NCI-H1930 (cell line): ENCODE data around the gene RAB5A.
"Not testable (repeated sequence)": the region's sequence is repeated elsewhere in the genome, so short reads cannot be mapped to it uniquely, and the experiment has no call there.

Source experiments
- DNase-seq, 2 experiments: peaks; one replicate each; lab custom pipeline; 2025; lab: John Stamatoyannopoulos, UW

RAB5A gene

DNA sequence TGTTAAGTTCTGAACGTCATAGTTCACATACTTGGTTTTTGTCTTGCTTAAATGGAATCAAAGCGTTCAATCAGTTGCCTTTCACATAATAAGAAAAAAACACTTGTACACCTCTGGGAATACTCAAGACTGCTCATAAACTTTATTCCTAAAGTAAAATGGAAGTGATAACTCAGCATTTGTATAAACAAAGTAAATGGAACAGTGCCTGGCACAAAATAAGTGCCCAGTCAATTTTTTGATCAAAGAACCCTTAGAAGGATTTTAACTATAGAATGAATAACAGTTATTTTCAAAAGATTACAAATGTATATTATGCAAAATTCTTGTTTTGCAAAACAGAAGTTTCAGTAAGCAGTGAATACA, 1.3 kb downstream of the RAB5A start:
- DNase-seq = no peak

DNA sequence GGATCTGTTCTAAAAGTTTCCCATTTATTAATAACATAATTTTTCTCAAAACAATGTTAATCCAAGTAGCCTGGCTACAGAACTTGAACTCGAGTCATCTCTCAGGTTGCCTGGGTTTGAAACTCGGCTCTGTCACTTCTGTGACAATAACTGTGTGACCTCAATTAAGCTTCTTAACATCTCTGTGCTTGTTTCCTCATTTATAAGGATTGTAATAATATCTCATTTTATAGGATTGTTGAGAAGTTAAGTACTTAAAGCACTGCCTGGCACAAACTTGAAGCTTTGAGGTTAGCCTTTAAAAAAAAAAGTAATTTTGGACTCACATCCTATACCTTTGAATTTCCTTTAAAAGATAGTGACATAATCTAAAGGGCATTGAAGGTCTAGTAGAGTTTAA, 3.4 kb downstream of the RAB5A start:
- no peak for DNase-seq

DNA sequence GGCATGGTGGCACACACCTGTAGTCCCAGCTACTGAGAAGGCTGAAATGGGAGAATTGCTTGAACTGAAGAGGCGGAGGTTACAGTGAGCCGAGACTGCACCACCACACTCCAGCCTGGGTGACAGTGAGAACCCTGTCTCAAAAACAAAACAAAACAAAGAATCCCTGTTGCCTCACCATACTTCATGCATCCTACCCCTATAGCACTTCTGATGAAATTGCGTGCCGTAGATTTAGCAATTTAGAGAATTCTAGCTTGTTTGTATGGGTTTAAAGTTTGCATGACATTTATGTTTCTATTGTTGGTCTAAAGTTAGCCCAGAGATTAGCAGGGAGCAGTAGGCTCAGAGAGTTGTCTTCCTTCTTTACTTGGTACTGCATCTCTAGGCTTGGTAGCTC, 7.8 kb downstream of the RAB5A start:
- DNase-seq = no peak

DNA sequence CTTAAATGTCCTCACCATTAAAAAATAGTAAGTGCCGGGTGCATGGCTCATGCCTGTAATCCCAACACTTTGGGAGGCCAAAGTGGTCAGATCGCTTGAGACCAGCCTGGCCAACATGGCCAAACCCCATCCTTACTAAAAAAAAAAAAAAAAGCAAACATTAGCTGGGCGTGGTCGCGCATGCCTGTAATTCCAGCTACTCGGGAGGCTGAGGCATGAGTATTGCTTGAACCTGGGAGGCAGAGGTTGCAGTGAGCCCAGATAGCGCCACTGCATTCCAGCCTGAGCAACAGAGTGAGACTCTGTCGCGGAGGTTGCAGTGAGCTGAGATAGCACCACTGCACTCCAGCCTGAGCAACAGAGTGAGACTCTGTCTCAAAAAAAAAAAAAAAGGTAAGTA, 10.5 kb downstream of the RAB5A start:
- DNase-seq = not testable (repeated sequence)

DNA sequence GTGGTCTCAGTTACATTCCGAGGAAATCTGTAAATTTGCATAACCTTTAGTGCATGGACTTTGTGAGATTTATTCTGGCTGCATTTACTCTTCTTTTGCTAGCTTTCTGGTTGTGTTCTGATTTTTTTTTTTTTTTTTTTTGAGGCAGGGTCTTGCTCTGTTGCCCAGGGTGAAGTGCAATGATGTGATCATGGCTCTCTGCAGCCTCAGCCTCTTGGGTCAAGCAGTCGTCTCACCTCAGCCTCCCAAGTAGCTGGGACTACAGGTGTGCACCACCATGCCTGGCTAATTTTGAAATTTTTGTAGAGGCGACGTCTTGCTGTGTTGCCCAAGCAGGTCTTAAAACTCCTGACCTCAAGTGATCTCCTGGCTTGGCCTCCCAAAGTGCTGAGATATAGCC, 12.6 kb downstream of the RAB5A start:
- no peak for DNase-seq

DNA sequence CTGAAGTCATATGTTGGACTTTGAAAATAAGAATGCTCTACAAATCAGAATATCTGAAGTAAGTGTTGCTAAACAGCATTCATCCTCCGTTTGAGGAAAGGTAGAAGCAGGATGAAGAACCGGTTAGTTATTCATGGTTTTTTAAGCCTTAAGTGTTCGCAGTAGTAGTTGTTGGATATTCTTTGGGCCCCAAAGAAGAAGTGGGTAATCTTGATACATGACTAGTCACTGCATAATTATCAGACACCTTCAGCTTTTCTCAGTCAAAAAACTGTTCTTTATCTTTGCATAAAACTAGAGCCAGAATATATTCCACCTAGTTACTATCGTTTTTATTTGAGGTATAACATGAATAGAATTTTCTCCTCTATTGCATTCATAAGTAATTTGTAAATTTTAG, 13.8 kb downstream of the RAB5A start:
- DNase-seq = no peak

DNA sequence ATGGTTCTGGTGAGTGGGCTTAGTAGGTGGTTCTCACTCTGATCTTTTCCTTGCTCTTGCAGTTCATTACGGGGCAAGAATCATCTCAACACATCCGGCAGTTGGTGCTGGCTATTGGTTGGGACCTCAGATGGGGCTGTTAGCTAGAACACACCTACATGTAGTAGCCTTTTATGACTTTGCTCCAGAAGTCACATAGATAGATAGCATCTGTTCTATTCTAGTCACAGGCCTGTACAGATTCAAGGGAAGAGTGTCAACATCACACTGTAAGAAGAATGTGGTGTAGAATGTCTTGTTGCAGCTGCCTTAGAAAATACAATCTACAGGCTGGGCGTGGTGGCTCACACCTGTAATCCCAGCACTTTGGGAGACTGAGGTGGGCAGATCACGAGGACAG, 15.1 kb downstream of the RAB5A start:
- no peak for DNase-seq

DNA sequence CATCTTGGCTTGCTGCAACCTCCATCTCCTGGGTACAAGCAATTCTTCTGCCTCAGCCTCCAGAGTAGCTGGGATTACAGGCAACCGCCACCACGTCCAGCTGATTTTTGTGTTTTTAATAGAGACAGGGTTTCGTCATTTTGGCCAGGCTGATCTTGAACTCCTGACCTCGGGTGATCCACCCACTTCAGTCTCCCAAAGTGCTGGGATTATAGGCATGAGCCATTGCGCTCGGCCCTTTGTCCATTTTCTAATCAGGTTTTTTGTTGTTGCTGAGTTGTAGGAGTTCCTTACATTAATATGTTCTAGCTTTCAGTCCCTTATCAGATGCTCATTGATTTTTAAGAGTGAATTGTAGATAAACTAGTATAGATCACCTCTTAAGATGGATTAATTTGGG, 20.3 kb downstream of the RAB5A start:
- no peak for DNase-seq

DNA sequence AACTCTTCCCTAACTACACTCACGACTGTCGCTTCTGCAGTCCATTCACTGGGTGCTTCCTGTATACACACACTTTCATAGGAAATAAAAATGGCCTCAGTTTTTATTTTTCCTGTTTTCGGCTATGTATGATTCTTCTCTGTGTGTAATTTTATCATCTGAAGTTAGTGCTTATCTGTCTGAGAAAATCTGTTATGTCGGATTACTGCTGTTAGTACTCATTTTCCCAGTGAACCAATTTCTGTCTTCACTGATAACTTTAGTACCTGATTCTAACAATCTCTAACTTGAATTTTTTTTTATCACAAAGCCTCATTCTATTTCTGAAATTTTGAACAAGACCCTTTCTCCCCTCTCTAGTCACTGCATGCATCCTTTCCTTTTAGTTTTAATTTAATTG, 20.9 kb downstream of the RAB5A start:
- no peak for DNase-seq

DNA sequence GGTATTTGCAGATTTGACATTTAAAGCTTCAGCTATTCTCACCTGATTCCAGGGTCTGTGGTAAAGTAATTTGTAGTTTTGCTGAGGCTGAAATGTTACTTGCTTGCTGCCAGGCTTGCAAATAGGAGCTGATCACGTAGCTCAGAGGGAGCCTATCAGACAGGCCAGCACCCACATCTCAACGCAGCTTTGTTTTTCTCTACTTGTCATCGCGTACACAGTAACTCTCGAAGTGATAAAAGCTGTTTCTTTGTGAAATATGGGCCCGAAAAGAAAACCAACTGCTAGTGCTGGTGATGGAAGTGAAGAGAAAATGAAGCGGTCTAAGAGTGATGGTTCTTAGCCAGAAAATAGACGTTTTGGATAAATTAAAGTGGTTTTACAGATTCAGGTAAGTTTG, 23.4 kb downstream of the RAB5A start:
- DNase-seq = no peak

DNA sequence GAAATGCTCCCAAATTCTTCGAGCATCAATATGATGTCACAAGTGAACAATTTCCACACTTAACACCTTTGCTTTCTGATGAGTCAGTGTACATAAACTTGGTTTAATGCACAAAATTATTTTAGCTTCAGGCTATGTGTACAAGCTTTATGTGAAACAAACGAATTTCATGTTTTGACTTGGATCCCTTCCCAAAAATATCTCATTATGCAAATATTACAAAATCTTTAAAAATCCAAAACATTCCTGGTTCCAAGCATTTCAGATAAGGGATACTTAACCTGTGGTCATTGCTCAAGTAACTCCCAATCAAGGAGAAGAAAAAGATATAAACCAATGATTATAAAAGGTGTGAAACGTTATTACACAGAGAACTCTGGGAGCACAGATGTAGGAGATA, 25.2 kb downstream of the RAB5A start:
- no peak for DNase-seq

DNA sequence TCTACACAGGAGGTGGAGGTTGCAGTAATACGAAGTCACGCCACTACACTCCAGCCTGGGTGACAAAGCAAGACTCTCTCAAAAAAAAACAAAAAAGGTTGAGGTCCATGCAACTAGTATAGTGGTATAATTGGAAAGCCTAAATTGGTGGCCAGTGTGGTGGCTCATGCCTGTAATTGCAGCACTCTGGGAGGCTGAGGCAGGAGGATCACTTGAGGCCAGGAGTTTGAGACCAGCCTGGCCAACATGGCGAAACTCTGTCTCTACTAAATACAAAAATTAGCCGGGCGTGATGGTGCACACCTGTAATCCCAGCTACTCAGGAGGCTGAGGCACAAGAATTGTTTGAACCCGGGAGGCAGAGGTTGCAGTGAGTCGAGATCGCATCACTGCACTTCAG, 42.0 kb downstream of the RAB5A start:
- not testable (repeated sequence) for DNase-seq

DNA sequence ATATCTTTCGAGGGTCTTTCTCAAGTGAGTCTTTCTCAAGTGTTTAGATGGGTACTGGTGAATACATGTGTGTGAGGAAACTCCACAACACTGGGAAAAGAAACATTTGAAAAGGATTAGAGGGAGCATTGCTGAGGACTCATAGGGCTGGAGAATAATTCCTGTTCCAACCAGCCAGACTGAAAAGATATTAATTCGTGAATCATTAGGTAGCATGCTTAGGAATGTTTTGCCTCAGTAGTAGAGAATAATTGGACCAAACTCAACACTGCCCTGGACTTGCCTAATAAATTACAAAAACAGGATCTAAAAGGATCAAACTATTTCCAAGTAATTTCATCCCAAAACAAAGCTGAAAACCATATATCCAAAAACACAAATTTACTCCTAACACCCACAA, 47.9 kb downstream of the RAB5A start:
- no peak for DNase-seq

DNA sequence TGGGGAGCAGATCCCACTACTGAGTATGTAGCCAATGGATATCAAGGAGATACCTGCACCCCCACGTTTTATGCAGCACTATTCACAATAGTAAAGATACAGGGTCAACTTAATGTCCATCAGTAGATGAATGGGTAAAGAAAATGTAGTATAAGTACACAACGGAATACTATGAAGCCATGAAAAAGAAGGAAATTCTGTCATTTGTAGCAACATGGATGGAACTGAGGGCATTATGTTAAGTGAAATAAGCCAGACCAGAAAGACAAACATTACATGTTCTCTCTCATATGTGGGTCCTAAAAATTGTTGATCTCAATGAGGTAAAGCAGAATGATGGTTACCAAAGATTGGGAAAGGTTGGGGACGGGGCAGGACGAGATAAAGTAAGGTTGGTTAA, 50.6 kb downstream of the RAB5A start:
- no peak for DNase-seq

DNA sequence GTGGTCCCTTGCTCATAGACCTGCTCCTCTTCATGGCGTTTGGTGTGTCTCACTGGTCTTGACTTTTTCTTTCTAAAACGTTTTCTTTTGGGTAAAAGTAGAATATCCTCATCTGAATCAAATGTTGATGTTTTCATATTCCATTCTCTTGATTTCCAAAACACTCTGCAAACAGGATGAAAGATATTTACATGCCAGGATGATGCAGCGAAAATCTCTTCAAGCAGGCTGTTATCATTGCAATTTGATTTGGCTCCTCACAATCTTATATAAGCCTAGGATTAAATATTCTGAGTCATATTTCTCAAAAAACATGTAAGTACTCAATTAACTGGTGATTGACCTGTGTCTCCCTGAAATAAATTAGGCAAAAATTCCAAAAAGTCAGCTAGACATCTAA, 55.0 kb downstream of the RAB5A start:
- DNase-seq = no peak

DNA sequence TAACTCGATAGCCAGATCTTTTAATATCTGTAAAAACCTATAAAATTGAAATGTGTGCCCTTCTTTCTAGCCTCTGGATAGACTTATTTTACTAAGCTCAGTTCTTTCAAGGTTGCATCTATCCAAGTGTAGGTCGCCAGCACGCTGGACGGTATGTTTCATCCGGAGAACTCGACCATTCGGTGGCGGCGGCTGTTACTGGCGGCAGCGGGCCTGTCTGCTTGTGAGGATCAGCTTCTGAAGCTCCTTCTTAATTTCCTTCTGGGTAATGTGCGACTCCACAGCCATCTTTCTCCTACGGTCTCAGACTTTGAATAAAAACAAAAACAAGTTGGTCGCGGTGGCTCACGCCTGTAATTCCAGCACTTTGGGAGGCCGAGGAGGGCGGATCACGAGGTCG, 61.1 kb downstream of the RAB5A start:
- no peak for DNase-seq

DNA sequence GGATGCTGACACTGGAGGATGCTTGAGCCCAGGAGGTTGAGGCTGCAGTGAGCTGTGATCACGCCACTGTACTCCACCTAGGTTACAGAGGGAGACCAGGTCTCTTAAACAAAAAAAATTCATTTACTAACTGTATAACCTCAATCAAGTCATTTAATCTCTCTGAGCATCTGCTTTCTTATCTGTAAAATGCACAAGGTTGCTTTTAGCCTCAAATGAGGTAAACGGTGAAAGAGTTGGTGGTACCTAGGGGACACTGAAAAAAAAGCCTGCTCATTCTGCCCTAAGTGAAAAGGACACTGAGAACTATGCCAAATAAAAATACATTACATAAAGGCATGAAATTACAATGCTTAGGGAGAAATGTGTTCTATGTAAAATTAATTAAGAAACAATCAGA, 61.7 kb downstream of the RAB5A start:
- DNase-seq = no peak

DNA sequence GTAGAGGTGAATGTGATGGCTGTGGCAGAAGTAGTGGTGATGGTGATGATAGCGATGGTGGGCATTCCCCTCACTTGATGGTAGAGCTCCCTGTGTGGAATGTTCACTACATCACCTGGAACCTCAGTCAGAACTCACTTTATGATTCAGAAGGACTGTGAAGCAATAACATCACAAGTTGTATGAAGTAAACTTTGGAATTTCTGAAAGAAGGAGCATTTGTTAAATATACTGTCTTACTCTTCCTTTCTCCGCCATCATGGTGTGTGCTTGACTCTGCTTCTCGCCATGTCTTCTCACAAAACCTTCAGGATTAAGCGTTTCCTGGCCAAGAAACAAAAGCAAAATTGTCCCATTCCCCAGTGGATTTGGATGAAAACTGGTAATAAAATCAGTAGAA, 65.3 kb downstream of the RAB5A start, which contains the start of gene PP2D1:
TSS of gene PP2D1 (minus strand) at position 101 of the 400 bp plus-strand sequence. CDS start 192 bp downstream, outside the sequence.
- no peak for DNase-seq

DNA sequence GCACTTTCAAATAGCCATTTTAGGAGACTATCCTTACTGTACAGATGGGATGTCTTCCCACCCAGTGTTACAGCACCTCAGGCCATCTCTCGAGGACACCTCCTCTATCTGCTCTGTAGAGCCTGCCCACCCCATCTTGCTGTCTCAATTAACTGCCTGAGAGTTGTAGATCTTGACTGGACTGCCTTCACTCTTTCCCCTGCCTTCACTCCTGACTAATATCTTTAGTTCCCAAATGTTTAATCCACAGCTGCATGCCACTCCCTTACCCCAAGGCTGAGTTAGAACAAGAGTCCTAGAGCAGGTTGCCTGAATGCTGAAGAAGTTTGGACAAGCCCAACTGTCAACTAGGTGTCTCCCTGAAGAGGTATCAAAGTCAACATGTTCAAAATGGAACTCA, 66.5 kb downstream of the RAB5A start:
- no peak for DNase-seq

DNA sequence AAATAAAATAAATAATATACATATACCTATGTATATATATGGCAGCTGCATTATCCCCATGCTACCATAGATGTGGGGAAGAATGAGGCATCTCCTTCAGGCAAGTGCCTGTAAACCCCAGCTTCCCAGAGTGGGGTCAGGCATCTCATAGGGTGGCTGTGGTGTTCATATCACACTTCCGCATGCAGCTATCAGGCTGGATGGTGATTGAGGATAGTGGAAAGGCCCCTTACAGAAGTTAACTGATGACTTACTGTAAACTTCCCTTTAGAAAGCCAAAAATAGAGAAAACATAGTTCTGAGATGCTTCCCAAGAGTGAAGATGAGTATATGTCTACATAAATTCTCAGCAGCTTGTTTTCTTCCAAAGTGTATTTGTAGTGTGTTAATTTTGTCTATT, 68.6 kb downstream of the RAB5A start:
- DNase-seq = no peak

DNA sequence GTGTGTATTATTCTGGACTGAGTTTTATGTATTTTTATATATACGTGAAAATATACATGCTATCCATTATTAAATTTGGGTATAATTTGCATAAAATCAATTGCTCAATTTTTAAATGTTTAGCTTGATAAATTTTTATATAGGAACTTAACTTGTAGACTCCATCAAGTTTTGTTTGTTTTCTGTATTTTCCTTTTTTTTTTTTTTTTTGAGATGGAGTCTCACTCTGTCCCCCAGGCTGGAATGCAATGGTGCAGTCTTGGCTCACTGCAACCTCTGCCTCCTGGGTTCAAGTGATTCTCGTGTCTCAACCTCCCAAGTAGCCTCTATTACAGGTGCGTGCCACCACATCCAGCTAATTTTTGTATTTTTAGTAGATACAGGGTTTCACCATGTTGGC, 69.2 kb downstream of the RAB5A start:
- not testable (repeated sequence) for DNase-seq

DNA sequence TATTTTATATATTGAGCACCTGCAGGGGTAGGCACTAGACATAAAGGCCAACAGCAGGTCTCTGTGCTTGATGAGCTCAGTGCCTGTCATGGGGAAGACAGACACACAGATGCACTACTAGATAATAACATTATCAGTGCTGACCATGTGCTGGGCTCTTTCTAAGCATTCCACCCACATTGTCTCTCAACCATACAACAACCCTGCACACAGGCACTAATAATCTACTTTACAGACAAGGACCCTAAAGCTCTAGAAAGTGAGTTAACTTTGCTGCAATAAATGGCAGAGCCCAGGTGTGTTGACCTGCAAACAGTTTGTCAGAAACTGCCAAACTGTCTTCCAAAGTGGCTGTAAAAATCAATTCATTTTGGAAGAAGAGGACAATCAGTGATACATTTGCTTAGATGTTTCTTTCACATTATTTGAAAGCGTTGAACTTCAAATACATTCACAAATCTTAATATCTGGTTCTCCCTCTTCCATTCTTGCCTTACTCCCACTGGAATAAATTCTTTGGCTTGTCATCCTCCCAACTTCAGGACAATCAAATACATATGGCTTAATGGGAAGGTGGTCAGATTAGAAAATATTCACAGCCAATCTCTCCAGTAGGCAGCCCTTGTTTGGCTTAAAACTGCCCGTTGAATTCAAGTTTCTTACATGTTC, 76.2 kb downstream of the RAB5A start:
- DNase-seq = no peak

DNA sequence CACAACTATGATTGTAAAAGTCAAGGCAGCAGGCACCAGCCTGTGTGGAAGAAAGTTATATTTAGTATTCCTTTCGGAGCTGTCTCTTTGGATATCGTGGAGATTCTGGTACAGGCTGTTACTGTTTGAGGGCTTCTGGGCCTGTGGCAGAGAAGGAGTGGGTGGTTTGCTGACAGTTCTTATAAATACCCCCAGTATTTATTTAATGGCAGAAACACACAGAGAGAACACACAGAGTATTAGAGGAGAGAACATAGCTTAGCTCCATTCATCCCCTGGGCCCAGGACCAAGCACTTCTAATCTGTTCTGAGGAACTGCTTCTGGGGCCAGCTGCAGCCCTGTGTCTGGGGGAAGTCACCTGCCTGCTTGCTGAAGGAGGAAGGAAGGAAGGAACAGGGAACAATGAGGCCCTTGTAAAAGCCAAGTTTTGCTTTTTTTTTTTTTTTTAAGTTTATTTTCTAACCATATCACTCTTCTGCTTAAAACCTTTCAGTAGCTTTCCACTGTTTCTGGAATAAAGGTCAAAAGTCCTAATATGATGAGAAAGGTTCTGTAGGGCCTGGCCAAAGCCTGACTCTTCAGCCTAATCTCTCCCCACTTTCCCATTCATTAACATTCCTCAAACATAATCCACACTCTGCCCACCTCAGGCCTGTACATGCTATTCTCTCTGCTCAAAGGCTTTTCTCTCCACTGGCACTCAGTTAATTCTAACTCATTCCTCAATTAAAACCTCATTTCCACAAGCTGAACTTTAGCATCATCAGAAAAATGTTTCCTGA, 76.9 kb downstream of the RAB5A start:
- DNase-seq = no peak

DNA sequence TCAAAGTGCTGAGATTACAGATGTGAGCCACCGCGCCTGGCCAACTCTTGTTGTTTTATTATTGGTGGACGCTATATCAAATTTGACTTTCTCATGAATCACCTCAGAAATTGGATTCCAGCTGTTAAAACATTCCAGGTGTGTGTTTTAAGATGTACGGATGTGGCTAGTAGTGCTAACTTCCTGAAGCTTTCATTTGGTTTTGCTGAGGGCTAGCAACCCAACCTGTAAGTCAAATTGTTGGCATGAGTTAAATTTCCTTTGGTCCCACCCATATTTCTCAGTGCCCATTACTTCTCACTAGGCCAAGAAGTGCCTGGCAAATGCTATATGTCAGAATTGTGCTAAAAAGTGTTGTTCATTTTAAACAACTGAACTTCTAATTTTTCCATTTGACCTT, 80.2 kb downstream of the RAB5A start:
- no peak for DNase-seq
